Stimulated activated naive B cell treated with anti-CD40 and anti-IgM and Interleukin-4, amounts not matched to agents 10 μg/mL and 1 μg/mL and 100 μg/mL, for 72 hours (primary cell): Measurements from ENCODE around the gene RNF115.
"Not testable (repeated sequence)": the region's sequence is repeated elsewhere in the genome, so short reads cannot be mapped to it uniquely, and the experiment has no call there.

Experiments
- ATAC-seq, 2 donors: fragments of 150-1000 bp; cut with Tn5 transposase; replicated peaks; 2 replicates each; pipeline ENCODE4 v1.10.0; 2021; ENCODE audit warnings: moderate library complexity in 1 of 2
- DNase-seq: peaks from one replicate; pipeline ENCODE4 v3.0.0; 2021
- H3K27ac Mint-ChIP-seq: one replicate; pipeline ENCODE4 v1.8.0; 2022; ENCODE audit warnings: mild to moderate bottlenecking, mixed read lengths
- H3K27me3 Mint-ChIP-seq, 2 donors: one replicate each; pipeline ENCODE4 v1.8.0; 2022; ENCODE audit warnings: mixed read lengths in 2 of 2
- H3K36me3 Mint-ChIP-seq, 2 donors: one replicate each; pipeline ENCODE4 v1.8.0; 2022; ENCODE audit warnings: mixed read lengths in 2 of 2, mild to moderate bottlenecking in 1 of 2
- H3K4me1 Mint-ChIP-seq, 2 donors: one replicate each; pipeline ENCODE4 v1.8.0; 2022; ENCODE audit warnings: mixed read lengths in 2 of 2, mild to moderate bottlenecking in 1 of 2
- H3K4me3 Mint-ChIP-seq, 2 donors: one replicate each; pipeline ENCODE4 v1.8.0; 2022; ENCODE audit warnings: mild to moderate bottlenecking in 2 of 2, mixed read lengths in 2 of 2, moderate library complexity in 1 of 2
- H3K9me3 Mint-ChIP-seq, 2 donors: one replicate each; pipeline ENCODE4 v1.8.0; 2022; ENCODE audit warnings: mixed read lengths in 2 of 2, mild to moderate bottlenecking in 1 of 2

The RNF115 gene

GRCh38 chr1:145719230-145720079 lies 104.4 kb downstream of the RNF115 start, which contains the start of gene CD160:
Gene CD160, plus strand, starts transcription at chr1:145719499. Its CDS starts 8,829 bp downstream, at chr1:145728328.
- H3K27ac Mint-ChIP-seq, result no peak within 1 kb of the TSS
- ATAC-seq, result no peak
- peaks cover 21 to 33% of the 10 kb centered on the region in 2 donors for H3K27me3 Mint-ChIP-seq
- peaks cover 9 to 11% of the 10 kb centered on the region in 2 donors for H3K4me1 Mint-ChIP-seq
- no peaks in the 10 kb centered on the region for H3K9me3 Mint-ChIP-seq
- no peak within 1 kb of the TSS for H3K4me3 Mint-ChIP-seq
- no peaks in the 10 kb centered on the region for H3K36me3 Mint-ChIP-seq
- DNase-seq, result no peak

GRCh38 chr1:145718465-145718864 lies 105.4 kb downstream of the RNF115 start:
- Mint-ChIP-seq H3K27me3 (peaks cover 21 to 33% of the 10 kb centered on the region in 2 donors), H3K4me1 (peaks cover 9 to 11% of the 10 kb centered on the region in 2 donors)
- DNase-seq, H3K27ac Mint-ChIP-seq, H3K36me3 Mint-ChIP-seq, H3K4me3 Mint-ChIP-seq, ATAC-seq, H3K9me3 Mint-ChIP-seq: not testable (repeated sequence)

- H3K27ac Mint-ChIP-seq, result no peak overlapping the region
- H3K9me3 Mint-ChIP-seq, result no peaks in the 10 kb centered on the region
- H3K4me1 Mint-ChIP-seq, result peaks cover 9 to 11% of the 10 kb centered on the region in 2 donors
- DNase-seq, result no peak
- H3K4me3 Mint-ChIP-seq, result no peak overlapping the region
- H3K36me3 Mint-ChIP-seq, result no peaks in the 10 kb centered on the region
- H3K27me3 Mint-ChIP-seq, result peaks cover 21 to 33% of the 10 kb centered on the region in 2 donors
- ATAC-seq, result no peak
Observed at GRCh38 chr1:145717833-145718232, 106.1 kb downstream of the RNF115 start.

- no peak for ATAC-seq
- Mint-ChIP-seq H3K36me3 (no peaks in the 10 kb centered on the region), H3K9me3 (no peaks in the 10 kb centered on the region), H3K27me3 (peaks cover 20 to 28% of the 10 kb centered on the region in 2 donors), H3K27ac (no peak overlapping the region), H3K4me1 (peaks cover 9 to 10% of the 10 kb centered on the region in 2 donors), H3K4me3 (no peak overlapping the region)
- no peak for DNase-seq
Observed at GRCh38 chr1:145716641-145717345, 107.1 kb downstream of the RNF115 start.

- ATAC-seq, result no peak
Observed at GRCh38 chr1:145714524-145715111, 109.3 kb downstream of the RNF115 start.

GRCh38 chr1:145711213-145711651 lies 112.7 kb downstream of the RNF115 start:
- H3K27ac Mint-ChIP-seq, result no peak overlapping the region
- DNase-seq (no peak), ATAC-seq (no peak)
- no peak overlapping the region for H3K4me3 Mint-ChIP-seq
- no peaks in the 10 kb centered on the region for H3K9me3 Mint-ChIP-seq
- no peaks in the 10 kb centered on the region for H3K4me1 Mint-ChIP-seq
- peaks cover 3 to 5% of the 10 kb centered on the region in 2 donors for H3K27me3 Mint-ChIP-seq
- H3K36me3 Mint-ChIP-seq, result no peaks in the 10 kb centered on the region

More at GRCh38 chr1:145714524-145715111, 109.3 kb downstream of the RNF115 start:
- no peaks in the 10 kb centered on the region for H3K4me1 Mint-ChIP-seq
- H3K36me3 Mint-ChIP-seq, result no peaks in the 10 kb centered on the region
- H3K4me3 Mint-ChIP-seq, result no peak overlapping the region
- H3K27ac Mint-ChIP-seq, result no peak overlapping the region
- H3K9me3 Mint-ChIP-seq, result no peaks in the 10 kb centered on the region
- no peak for DNase-seq
- H3K27me3 Mint-ChIP-seq, result peaks cover 9 to 11% of the 10 kb centered on the region in 2 donors

- no peaks in the 10 kb centered on the region for H3K9me3 Mint-ChIP-seq
- no peak overlapping the region for H3K4me3 Mint-ChIP-seq
- peaks cover 3 to 5% of the 10 kb centered on the region in 2 donors for H3K27me3 Mint-ChIP-seq
- ATAC-seq (no peak), DNase-seq (no peak)
- H3K36me3 Mint-ChIP-seq, result no peaks in the 10 kb centered on the region
- H3K4me1 Mint-ChIP-seq, result no peaks in the 10 kb centered on the region
- H3K27ac Mint-ChIP-seq, result no peak overlapping the region
Observed at GRCh38 chr1:145710291-145711027, 113.4 kb downstream of the RNF115 start.

- ATAC-seq (no peak), DNase-seq (no peak)
- Mint-ChIP-seq H3K36me3 (no peaks in the 10 kb centered on the region), H3K4me3 (no peak overlapping the region), H3K27me3 (peaks cover 3 to 5% of the 10 kb centered on the region in 2 donors), H3K27ac (no peak overlapping the region), H3K9me3 (no peaks in the 10 kb centered on the region), H3K4me1 (no peaks in the 10 kb centered on the region)
Observed at GRCh38 chr1:145708063-145708462, 115.8 kb downstream of the RNF115 start.

- no peaks in the 10 kb centered on the region for H3K36me3 Mint-ChIP-seq
- DNase-seq (no peak), ATAC-seq (no peak)
- H3K4me1 Mint-ChIP-seq, result no peaks in the 10 kb centered on the region
- no peak within 1 kb of the TSS for H3K27ac Mint-ChIP-seq
- peaks cover 3 to 5% of the 10 kb centered on the region in 2 donors for H3K27me3 Mint-ChIP-seq
- H3K4me3 Mint-ChIP-seq, result no peak within 1 kb of the TSS
- H3K9me3 Mint-ChIP-seq, result no peaks in the 10 kb centered on the region
Observed at GRCh38 chr1:145707183-145707867, 116.6 kb downstream of the RNF115 start, which contains the start of gene PDZK1. Gene PDZK1, minus strand, starts transcription at chr1:145707368. Its CDS starts 19,347 bp downstream, at chr1:145688021.

- no peaks in the 10 kb centered on the region for H3K36me3 Mint-ChIP-seq
- no peak for ATAC-seq
- H3K4me1 Mint-ChIP-seq, result no peaks in the 10 kb centered on the region
- no peak for DNase-seq
- no peaks in the 10 kb centered on the region for H3K9me3 Mint-ChIP-seq
- no peak overlapping the region for H3K4me3 Mint-ChIP-seq
- H3K27ac Mint-ChIP-seq, result no peak overlapping the region
- H3K27me3 Mint-ChIP-seq, result peaks cover 3 to 5% of the 10 kb centered on the region in 2 donors
Observed at GRCh38 chr1:145706086-145706664, 117.7 kb downstream of the RNF115 start.

GRCh38 chr1:145705622-145706021 lies 118.3 kb downstream of the RNF115 start:
- Mint-ChIP-seq H3K4me3 (no peak overlapping the region), H3K27me3 (peaks cover 3 to 5% of the 10 kb centered on the region in 2 donors), H3K4me1 (no peaks in the 10 kb centered on the region), H3K27ac (no peak overlapping the region), H3K36me3 (no peaks in the 10 kb centered on the region), H3K9me3 (no peaks in the 10 kb centered on the region)
- DNase-seq (no peak), ATAC-seq (no peak)

- DNase-seq (no peak), ATAC-seq (no peak)
- H3K27me3 Mint-ChIP-seq, result no peaks in the 10 kb centered on the region
- no peak overlapping the region for H3K27ac Mint-ChIP-seq
- H3K4me1 Mint-ChIP-seq, result no peaks in the 10 kb centered on the region
- H3K4me3 Mint-ChIP-seq, result no peak overlapping the region
- no peaks in the 10 kb centered on the region for H3K9me3 Mint-ChIP-seq
- H3K36me3 Mint-ChIP-seq, result no peaks in the 10 kb centered on the region
Observed at GRCh38 chr1:145702826-145703225, 121.1 kb downstream of the RNF115 start.

- Mint-ChIP-seq H3K4me3 (no peak overlapping the region), H3K36me3 (no peaks in the 10 kb centered on the region), H3K9me3 (no peaks in the 10 kb centered on the region), H3K27ac (no peak overlapping the region), H3K27me3 (no peaks in the 10 kb centered on the region), H3K4me1 (peaks cover 3% of the 10 kb centered on the region in 2 donors)
- ATAC-seq, result no peak
- no peak for DNase-seq
Observed at GRCh38 chr1:145702052-145702451, 121.8 kb downstream of the RNF115 start.
